22Rv1 (cell line): ENCODE data around the gene CCDC78.

Experiments
- H3K27ac ChIP-seq: fragments of 450-650 bp; 2 replicates; pipeline ENCODE4 v1.5.1; 2017
- ZFX ChIP-seq: fragments of 450-650 bp; IDR thresholded peaks from 2 replicates; pipeline ENCODE4 v1.6.1; 2017; ENCODE audit warnings: antibody characterized with exemption, borderline replicate concordance
- TF ChIP-seq, protein P1 (sequence below): fragments of 450-650 bp; IDR thresholded peaks from 2 replicates; pipeline ENCODE4 v1.5.1; 2017; ENCODE audit warnings: mild to moderate bottlenecking

Gene CCDC78

DNA sequence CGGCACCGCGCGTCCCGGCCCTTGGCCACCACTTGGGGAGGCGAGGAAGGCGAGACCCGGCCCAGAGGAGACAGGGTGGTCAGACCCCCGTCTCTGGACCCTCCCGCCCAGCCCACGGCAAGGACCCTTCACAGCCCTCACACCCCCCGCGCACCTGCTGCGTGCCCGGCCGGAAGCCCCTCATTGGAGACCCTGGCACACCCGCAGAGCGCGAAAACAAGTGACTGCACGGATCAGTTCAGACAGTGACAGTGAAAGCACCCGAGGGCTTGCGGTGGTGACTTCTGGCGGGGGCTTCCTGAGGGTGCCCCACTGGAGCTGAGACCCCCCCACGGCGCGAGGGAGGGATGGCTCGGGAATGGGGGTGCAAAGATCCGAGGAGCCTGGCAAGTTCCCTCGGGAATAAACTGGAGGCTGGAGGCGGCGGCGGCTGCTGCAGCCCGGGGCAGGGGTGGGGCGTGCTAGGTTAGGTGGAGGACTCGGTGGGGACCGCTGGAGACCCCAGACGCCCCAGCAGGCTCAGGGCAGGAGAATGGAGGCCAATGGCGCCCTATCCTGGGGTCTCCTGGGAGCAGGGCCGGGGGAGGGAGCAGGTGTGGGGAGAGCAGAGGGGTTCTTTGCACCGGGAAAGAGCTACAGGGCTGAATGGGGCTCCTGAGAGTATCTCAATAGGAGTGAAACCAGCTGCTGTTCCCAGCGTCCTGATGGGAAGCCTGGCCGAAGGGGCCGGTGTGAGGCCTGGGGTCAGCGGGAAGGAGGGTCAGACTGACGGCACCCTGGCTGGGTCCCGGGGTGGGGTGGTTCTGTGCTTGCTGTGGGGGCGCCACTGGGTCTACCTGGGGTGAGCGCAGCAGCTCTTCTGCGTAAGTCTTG, 19.8 kb downstream of the CCDC78 start:
- H3K27ac ChIP-seq: peak overlapping the region; percentile 90
- TF ChIP-seq, protein P1, sequence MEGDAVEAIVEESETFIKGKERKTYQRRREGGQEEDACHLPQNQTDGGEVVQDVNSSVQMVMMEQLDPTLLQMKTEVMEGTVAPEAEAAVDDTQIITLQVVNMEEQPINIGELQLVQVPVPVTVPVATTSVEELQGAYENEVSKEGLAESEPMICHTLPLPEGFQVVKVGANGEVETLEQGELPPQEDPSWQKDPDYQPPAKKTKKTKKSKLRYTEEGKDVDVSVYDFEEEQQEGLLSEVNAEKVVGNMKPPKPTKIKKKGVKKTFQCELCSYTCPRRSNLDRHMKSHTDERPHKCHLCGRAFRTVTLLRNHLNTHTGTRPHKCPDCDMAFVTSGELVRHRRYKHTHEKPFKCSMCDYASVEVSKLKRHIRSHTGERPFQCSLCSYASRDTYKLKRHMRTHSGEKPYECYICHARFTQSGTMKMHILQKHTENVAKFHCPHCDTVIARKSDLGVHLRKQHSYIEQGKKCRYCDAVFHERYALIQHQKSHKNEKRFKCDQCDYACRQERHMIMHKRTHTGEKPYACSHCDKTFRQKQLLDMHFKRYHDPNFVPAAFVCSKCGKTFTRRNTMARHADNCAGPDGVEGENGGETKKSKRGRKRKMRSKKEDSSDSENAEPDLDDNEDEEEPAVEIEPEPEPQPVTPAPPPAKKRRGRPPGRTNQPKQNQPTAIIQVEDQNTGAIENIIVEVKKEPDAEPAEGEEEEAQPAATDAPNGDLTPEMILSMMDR: no peak
- no peak for TF ChIP-seq ZFX

DNA sequence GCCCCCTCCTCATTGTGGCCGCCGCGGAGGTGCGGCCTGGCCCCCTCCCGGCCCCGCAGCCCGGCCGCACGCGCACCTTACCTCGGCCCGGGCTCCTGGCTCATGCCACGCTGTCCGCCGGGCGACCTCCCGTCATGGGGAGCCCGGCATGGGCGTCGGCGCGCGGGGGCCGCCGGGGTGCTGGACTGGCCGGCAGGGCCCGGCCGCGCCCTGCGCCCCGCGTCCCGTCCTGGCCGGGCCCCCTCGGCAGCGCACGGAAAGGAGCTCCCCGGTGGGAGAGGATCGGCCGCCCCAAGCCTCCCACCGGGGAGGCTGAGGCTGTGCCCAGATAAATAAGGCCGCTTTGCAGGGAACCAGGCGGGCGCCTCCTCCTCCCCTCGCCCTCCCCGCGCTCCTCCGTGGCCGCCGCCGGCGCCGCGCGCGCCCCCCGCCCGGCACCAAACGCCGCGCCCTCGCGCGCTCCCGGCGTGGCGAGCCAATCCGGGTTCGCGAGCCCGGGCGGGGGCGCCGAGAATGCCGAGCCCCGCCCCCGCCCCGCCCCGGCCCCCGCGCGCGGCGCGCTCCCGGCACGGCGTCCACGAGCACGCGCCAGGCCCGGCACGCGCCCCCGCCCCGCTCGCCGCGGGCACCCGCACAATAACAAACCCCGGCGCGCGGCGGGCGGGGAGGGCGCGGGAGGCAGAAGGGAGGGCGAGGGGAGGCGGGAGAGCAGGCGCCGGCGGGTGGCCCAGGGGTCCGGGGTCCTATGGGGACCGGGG, 20.6 kb downstream of the CCDC78 start, which contains the start of gene FBXL16:
Gene FBXL16, minus strand, starts transcription at position 371 of the 758 bp plus-strand sequence. CDS start 8,396 bp downstream, outside the sequence.
- peak within 1 kb of the TSS; percentile 90 for H3K27ac ChIP-seq
- TF ChIP-seq ZFX: no peak
- TF ChIP-seq, protein P1: no peak

DNA sequence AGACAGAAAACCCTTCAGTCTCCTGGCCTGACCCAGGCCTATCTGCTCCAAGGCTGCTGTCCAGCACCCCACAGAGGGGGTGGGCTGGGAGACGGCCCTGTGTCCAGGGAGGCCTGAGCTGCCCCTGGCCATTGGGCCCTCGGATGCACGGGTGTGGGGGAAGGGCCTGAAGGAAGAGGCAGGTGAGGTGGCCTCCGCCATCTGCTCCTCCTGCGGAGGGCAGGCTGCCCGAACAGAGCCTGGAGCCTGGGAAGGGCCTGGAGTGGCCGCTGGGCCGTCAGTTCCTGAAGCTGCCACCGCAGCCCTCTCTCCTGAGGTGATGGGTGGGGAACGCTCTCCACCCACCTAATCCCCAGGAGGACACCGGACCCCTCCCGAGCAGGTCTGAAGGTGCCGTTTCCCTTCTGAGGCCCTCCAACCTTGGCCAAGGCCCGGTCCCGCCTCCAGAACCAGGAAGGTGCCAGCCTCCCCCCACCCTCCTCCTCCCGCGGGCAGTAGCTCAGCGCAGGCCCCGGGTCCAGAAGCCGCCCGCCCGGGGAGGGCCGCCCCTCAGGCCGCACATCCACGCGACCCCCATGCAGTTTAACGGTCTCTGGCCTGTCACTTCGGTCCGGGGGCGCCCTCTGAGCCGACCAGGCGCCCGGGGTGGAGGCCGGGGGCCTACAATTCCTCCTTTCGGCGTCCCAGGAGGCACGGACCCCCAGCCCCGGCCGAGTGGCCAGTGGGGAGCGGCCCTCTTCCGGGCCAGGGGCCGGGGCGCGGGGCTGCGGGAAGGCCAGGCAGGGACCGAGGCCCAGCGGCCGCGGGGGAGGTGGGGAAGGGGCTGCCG, 21.5 kb downstream of the CCDC78 start:
- TF ChIP-seq, protein P1: 0 out of 2 replicates have a peak, but pooled peaks have one; percentile 9
- TF ChIP-seq ZFX: no peak
- peak overlapping the region; percentile 90 for H3K27ac ChIP-seq

DNA sequence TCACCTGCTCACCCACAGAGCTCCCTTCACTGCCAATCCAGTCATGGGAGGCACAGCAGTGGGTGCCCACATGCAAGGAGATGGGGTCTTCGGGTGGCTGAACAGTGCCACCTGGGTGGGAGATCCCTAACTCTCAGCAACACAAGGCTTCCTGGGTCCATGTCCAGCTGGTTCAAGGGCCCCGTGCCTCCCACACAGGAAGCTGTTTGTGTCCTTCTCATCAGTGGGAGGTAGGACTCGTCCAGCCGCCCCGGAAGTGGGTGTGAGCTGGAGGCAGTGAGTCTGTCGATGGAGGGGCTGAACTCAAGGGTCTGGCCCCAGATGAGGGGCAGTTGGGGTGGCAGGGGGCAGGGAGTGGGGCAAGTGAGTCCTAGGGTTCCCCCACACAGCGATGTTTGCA, 22.2 kb downstream of the CCDC78 start:
- H3K27ac ChIP-seq: peak overlapping the region; percentile 90
- TF ChIP-seq, protein P1: no peak
- TF ChIP-seq ZFX: no peak

DNA sequence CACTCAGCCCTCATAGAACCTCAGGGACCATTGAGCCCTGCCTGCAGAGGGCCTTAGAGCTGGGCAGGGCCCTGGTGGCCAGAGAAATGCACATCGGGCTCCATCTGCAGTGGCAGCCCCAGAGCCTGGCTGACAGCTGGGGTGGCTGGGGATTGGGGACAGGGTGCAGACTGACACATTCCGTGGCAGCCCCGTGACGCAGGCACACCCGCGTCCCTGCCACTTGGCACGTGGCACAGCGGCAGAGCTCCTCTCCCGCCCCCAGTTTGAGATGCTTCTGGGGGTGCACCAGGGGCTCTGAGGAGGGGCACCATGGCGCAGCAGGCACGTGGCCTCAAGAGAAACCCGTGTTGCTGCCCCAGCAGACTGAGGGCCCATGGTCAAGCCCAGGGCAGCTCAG, 22.8 kb downstream of the CCDC78 start:
- TF ChIP-seq, protein P1: no peak
- no peak for TF ChIP-seq ZFX
- H3K27ac ChIP-seq: peak overlapping the region; percentile 90

DNA sequence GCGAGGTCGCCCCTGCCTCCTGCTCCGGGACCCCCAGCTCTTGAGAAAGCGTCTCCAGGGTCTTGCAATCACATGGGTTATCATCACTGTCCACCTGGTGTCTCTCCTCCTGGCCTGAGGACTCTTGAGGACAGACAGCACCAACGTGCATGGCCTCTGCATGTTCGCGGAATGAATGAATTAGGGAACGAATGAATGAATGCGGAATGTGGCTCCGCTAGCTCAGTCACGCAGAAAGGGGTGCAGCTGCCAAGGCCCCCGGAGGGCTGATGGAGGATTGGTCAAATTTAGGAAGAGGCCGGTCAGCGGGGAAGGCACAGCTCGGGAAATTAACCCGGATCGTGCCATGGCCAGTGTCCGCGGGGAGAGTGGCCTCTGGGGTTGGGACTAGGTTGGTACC, 23.9 kb downstream of the CCDC78 start:
- TF ChIP-seq, protein P1: no peak
- no peak for TF ChIP-seq ZFX

More for the DNA sequence above, 23.9 kb downstream of the CCDC78 start:
- H3K27ac ChIP-seq: peak overlapping the region; percentile 90; the same call in 1 of the 2 replicates
